Cardiac muscle cell (in vitro differentiated cells and primary cell): ENCODE results near the gene FAM210A. TPM values are rescaled to one million over a fixed set of nuclear protein-coding genes. Genes with fewer than 3 reads are reported as not detected.

Experiments
- DNase-seq, 2 donors: peaks; one replicate each; pipeline versions ENCODE4 v3.0.0 to v3.0.0-alpha.2; 2010 to 2017; ENCODE audit warnings: low read depth in 1 of 2, low spot score in 1 of 2
- H3K27ac ChIP-seq: fragments of 200-600 bp; sonication (generic); 2 replicates; pipeline ENCODE4 v1.5.1; 2016
- H3K27me3 ChIP-seq: fragments of 200-600 bp; sonication (generic); 2 replicates; pipeline ENCODE4 v1.6.0; 2016; ENCODE audit warnings: control low read depth
- H3K36me3 ChIP-seq: fragments of 200-600 bp; sonication (generic); 2 replicates; pipeline ENCODE4 v1.5.1; 2016; ENCODE audit warnings: control low read depth
- H3K4me1 ChIP-seq: fragments of 200-600 bp; sonication (generic); 2 replicates; pipeline ENCODE4 v1.8.1; 2017; ENCODE audit warnings: low read depth, mild to moderate bottlenecking, mixed run types
- H3K4me3 ChIP-seq: fragments of 200-600 bp; sonication (generic); 2 replicates; pipeline ENCODE4 v1.5.1; 2016; ENCODE audit warnings: mild to moderate bottlenecking
- H3K9me3 ChIP-seq: fragments of 200-600 bp; sonication (generic); 2 replicates; pipeline ENCODE4 v1.5.1; 2017; ENCODE audit warnings: low read depth, mild to moderate bottlenecking, control low read depth
- polyA plus RNA-seq: library from polyadenylated mRNA; unstranded; fragments of >200 nt; fragmentation: Nextera tagmentation; extraction: Ambion mirVana; gene quantifications from 2 replicates; pipeline ENCODE4 v1.2.1, GENCODE V29; 2016
- total RNA-seq: library from RNA; depleted of rRNA; stranded (reverse); fragments of >200 nt; gene quantifications from 2 replicates; pipeline ENCODE4 v1.2.3, GENCODE V29; 2016
- TF ChIP-seq, protein P1 (sequence below): IDR thresholded peaks from 2 replicates; pipeline ENCODE4 v1.5.1; 2012; ENCODE audit warnings: low read depth, mild to moderate bottlenecking, low read length

The FAM210A gene, protein sequence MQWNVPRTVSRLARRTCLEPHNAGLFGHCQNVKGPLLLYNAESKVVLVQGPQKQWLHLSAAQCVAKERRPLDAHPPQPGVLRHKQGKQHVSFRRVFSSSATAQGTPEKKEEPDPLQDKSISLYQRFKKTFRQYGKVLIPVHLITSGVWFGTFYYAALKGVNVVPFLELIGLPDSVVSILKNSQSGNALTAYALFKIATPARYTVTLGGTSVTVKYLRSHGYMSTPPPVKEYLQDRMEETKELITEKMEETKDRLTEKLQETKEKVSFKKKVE
- total RNA-seq (20.6 and 26.9 TPM in 2 replicates), polyA plus RNA-seq (20.0 and 23.9 TPM in 2 replicates)

DNA sequence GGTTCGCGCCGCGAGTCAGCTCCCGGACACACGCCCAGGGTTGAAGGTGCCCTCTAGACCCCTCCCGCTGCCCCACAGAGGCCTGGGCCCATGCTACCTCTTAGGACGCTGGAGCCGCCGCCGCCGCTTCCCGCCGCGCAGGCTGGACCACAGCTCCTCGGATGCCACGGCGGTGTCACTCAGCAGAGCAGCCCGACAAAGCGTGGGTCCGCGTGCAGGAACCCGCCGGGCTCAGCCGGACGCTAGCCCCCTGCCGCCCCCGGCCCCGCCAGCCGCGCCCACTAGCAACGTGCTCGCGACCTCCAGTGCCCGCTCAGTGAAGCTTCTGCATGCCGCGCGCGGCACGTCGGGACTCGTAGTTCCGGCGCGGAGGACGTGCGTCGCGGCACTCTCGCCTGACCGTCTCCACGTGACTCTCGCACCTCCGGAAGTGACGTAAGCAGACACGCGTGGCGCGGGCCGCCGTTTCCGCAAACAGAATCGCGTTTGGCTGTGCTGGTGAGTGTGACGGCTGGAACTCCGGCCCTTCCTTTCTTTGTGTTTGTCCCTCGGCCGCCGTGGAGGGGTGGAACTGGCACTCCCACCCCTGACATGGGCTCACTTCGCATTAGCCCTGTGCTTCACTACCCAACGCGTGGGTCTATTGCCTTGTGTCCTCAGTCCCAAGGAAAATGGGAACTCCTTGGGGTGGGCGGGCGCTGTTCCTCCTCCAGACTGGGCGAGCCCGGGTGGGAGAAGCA lies at the start of gene FAM210A, which contains the start of gene RNMT:
Gene FAM210A, minus strand, starts transcription at position 327 of the 740 bp plus-strand sequence. CDS start 44,481 bp downstream, outside the sequence.
Gene RNMT, plus strand, starts transcription at position 442 of the 740 bp plus-strand sequence. CDS start 4,845 bp downstream, outside the sequence.
- Histone ChIP-seq H3K27ac (peak within 1 kb of the TSS; percentile 94), H3K9me3 (no peaks in the 10 kb centered on the region), H3K27me3 (no peaks in the 10 kb centered on the region), H3K4me1 (peaks cover 10% of the 10 kb centered on the region), H3K4me3 (peak within 1 kb of the TSS; percentile 80), H3K36me3 (no peaks in the 10 kb centered on the region)
- TF ChIP-seq, protein P1, sequence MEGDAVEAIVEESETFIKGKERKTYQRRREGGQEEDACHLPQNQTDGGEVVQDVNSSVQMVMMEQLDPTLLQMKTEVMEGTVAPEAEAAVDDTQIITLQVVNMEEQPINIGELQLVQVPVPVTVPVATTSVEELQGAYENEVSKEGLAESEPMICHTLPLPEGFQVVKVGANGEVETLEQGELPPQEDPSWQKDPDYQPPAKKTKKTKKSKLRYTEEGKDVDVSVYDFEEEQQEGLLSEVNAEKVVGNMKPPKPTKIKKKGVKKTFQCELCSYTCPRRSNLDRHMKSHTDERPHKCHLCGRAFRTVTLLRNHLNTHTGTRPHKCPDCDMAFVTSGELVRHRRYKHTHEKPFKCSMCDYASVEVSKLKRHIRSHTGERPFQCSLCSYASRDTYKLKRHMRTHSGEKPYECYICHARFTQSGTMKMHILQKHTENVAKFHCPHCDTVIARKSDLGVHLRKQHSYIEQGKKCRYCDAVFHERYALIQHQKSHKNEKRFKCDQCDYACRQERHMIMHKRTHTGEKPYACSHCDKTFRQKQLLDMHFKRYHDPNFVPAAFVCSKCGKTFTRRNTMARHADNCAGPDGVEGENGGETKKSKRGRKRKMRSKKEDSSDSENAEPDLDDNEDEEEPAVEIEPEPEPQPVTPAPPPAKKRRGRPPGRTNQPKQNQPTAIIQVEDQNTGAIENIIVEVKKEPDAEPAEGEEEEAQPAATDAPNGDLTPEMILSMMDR = peak; percentile 8
- DNase-seq = peak; percentile 98

DNA sequence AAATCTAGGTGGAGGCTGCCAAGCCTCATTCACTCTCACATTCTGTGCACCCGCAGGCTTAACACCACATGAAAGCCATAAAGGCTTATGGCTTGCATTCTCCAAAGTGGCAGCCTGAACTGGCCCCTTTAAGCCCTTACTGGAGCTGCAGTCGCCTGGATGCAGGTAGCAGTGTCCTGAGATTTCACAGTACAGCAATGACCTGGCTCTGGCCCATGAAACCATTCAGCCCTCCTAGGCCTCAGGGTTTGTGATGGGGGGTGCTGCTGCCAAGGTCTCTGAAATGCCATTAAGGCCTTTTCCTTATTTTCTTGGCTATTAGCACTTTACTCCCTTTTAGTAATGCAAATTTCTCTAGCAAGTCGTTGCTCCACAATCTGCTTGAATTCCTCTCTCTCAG lies 48.7 kb upstream of the FAM210A start:
- H3K4me1 ChIP-seq = no peaks in the 10 kb centered on the region
- no peaks in the 10 kb centered on the region for H3K27me3 ChIP-seq
- DNase-seq = no peak
- no peak overlapping the region for H3K4me3 ChIP-seq
- no peak overlapping the region for H3K27ac ChIP-seq
- no peaks in the 10 kb centered on the region for H3K9me3 ChIP-seq
- H3K36me3 ChIP-seq = no peaks in the 10 kb centered on the region
- TF ChIP-seq, protein P1 = no peak

DNA sequence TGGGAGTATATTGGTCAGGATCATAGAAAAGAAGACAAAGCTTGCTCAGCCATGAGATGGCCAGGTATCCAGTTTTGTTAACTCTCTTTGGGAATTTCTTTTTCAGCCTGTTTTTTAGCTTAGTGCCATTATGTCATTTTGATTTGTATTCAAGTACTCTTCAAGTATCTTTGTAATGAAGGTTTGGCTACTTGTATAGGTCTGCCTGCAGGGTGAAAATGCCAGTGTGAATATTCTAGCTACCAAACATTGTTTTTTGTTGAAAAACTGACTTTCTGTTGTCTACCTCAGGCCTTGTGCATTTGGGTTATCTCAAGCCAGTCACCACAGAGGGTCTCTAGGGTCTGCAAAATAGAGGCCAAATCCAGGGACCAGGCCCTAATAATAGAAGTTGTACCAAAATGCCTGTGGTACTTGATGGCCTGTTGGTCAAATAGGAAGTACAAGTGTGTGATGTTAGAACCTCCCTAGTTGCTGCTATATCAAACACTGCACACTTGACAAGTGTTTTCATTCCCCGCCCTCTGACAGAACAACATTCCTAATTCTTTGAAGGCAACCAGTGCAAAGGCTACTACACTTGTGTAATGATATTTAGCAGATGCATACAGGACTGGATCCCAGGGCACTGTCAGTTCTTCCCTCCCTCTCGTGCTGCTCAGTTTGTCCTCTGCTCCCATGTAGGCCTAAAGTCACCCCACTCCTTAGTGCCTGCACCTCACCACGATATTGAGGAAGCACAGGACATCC lies 36.5 kb upstream of the FAM210A start:
- DNase-seq = no peak
- no peak overlapping the region for H3K27ac ChIP-seq
- TF ChIP-seq, protein P1 = no peak
- H3K36me3 ChIP-seq = peaks cover 28% of the 10 kb centered on the region
- H3K4me1 ChIP-seq = no peaks in the 10 kb centered on the region
- no peaks in the 10 kb centered on the region for H3K9me3 ChIP-seq
- H3K27me3 ChIP-seq = no peaks in the 10 kb centered on the region
- no peak overlapping the region for H3K4me3 ChIP-seq

DNA sequence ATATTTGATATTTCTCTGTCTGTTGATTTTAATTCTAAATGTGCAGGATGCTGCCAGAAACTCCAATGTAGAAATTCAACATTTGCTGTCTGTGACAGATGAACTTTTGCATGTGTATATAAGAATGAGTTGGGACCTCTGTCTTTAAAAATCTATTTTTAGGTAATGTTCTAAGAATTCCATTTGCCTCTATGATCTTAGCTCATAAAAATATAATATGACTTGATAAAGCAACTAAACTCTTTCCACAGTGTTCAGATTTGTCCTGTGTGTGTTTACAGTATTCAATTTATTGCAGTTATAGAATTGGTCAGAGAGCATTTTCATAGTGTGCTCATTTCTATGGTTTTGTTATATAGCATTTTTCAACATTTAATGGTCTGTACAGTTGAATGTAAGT lies 33.7 kb upstream of the FAM210A start:
- TF ChIP-seq, protein P1 = no peak
- no peak for DNase-seq
- no peaks in the 10 kb centered on the region for H3K27me3 ChIP-seq
- peaks cover 38% of the 10 kb centered on the region for H3K36me3 ChIP-seq
- H3K4me1 ChIP-seq = no peaks in the 10 kb centered on the region
- no peak overlapping the region for H3K4me3 ChIP-seq
- no peak overlapping the region for H3K27ac ChIP-seq
- no peaks in the 10 kb centered on the region for H3K9me3 ChIP-seq

DNA sequence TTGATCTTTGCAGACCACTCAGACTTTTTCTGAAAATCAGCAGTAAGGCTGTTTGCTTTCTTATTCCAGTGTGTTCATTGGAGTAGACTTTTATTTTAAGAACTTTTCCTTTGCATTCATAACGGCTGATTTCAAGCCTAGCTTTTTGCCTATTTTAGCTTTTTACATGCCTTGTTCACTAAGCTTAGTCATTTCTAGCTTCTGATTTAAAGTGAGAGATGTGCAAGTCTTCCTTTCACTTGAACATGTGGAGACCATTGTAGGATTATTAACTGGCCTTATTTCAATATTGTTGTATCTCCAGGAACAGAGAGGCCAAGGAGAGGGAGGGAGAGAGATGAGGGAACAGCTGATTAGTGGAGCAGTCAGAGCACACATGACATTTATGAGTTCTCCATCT lies 32.3 kb upstream of the FAM210A start:
- Histone ChIP-seq H3K4me1 (no peaks in the 10 kb centered on the region), H3K27me3 (no peaks in the 10 kb centered on the region), H3K9me3 (no peaks in the 10 kb centered on the region), H3K4me3 (no peak overlapping the region), H3K27ac (no peak overlapping the region), H3K36me3 (peaks cover 49% of the 10 kb centered on the region)
- TF ChIP-seq, protein P1 = no peak
- no peak for DNase-seq
